ENCODE measurements around the gene COPS9. TPM values are rescaled to one million over a fixed set of nuclear protein-coding genes. Genes with fewer than 3 reads are reported as not detected.

Gene COPS9
- total RNA-seq, 1 donor from 2014 or later = 88.1 TPM

GRCh38 chr2:240111253-240111652, 24.9 kb downstream of the COPS9 start:
- no peak for DNase-seq (ENCODE audit: low spot score)

- DNase-seq (ENCODE audit: low spot score) = no peak
These were observed 26.7 kb downstream of the COPS9 start for GRCh38 chr2:240109386-240109785.

- DNase-seq (ENCODE audit: low spot score) = no peak
These were observed 28.7 kb downstream of the COPS9 start for GRCh38 chr2:240107477-240107796.

- DNase-seq (ENCODE audit: low spot score) = no peak
These were observed 29.2 kb downstream of the COPS9 start for GRCh38 chr2:240106765-240107476.

GRCh38 chr2:240105982-240106381, 30.1 kb downstream of the COPS9 start:
- no peak for DNase-seq (ENCODE audit: low spot score)

- no peak for DNase-seq (ENCODE audit: low spot score)
These were observed 33.0 kb downstream of the COPS9 start for GRCh38 chr2:240103136-240103535.

- DNase-seq (ENCODE audit: low spot score) = no peak
These were observed 37.8 kb downstream of the COPS9 start for GRCh38 chr2:240098349-240098748.

- DNase-seq (ENCODE audit: low spot score) = no peak
These were observed 40.3 kb downstream of the COPS9 start for GRCh38 chr2:240095556-240096523.

GRCh38 chr2:240089306-240089705, 46.8 kb downstream of the COPS9 start:
- no peak for DNase-seq (ENCODE audit: low spot score)

- DNase-seq (ENCODE audit: low spot score) = no peak
These were observed 49.5 kb downstream of the COPS9 start for GRCh38 chr2:240086563-240086962.

Other genes with a start within 250 kb of the COPS9 start
- gene NDUFA10, start 111.0 kb downstream of the COPS9 start, total RNA-seq = 130 TPM
- not detected for gene OR6B2, start 105.9 kb downstream of the COPS9 start, total RNA-seq
- gene OR6B3, start 82.8 kb downstream of the COPS9 start, total RNA-seq = not detected
- gene OTOS, start 4.4 kb upstream of the COPS9 start, total RNA-seq = not detected

Measured in ureter (tissue), 1 donor.